ENCODE measurements around the gene ZNF747.

The ZNF747 gene

GRCh38 chr16:30569746-30570635 lies 35.3 kb upstream of the ZNF747 start:
- TF ChIP-seq CTCF (IDR thresholded peaks at IDR 0.05; ENCODE audit: low read depth, low read length): no peak

GRCh38 chr16:30569281-30569680 lies 34.6 kb upstream of the ZNF747 start:
- TF ChIP-seq CTCF (IDR thresholded peaks at IDR 0.05; ENCODE audit: low read depth, low read length): no peak
- no peak for DNase-seq (ENCODE audit: extremely low read depth, low read depth)

More at GRCh38 chr16:30569746-30570635, 35.3 kb upstream of the ZNF747 start:
- no peak for DNase-seq (ENCODE audit: extremely low read depth, low read depth)

- TF ChIP-seq CTCF (IDR thresholded peaks at IDR 0.05; ENCODE audit: low read depth, low read length): no peak
- DNase-seq (ENCODE audit: extremely low read depth, low read depth): peak; percentile 38
These were observed 33.5 kb upstream of the ZNF747 start for GRCh38 chr16:30567991-30568638.

GRCh38 chr16:30567160-30567990 lies 32.7 kb upstream of the ZNF747 start:
- TF ChIP-seq CTCF (IDR thresholded peaks at IDR 0.05; ENCODE audit: low read depth, low read length): no peak
- DNase-seq (ENCODE audit: extremely low read depth, low read depth): no peak

- TF ChIP-seq CTCF (IDR thresholded peaks at IDR 0.05; ENCODE audit: low read depth, low read length): no peak
- no peak for DNase-seq (ENCODE audit: extremely low read depth, low read depth)
These were observed 31.9 kb upstream of the ZNF747 start for GRCh38 chr16:30566531-30566930.

- no peak for DNase-seq (ENCODE audit: extremely low read depth, low read depth)
- TF ChIP-seq CTCF (IDR thresholded peaks at IDR 0.05; ENCODE audit: low read depth, low read length): no peak
These were observed 31.3 kb upstream of the ZNF747 start for GRCh38 chr16:30565984-30566383.

Measured in AG09319 (cell line).